Measurements from ENCODE around the gene PIK3IP1.

- TF ChIP-seq CTCF (IDR thresholded peaks at IDR 0.05) (no peak), ZFX (IDR thresholded peaks at IDR 0.05; ENCODE audit: borderline replicate concordance) (no peak)
These were observed 49.2 kb upstream of the PIK3IP1 start for GRCh38 chr22:31341386-31342088.

Measured in 22Rv1 (cell line).